ENCODE measurements around the gene OSM.

The OSM gene

GRCh38 chr22:30282616-30283046 lies 16.0 kb upstream of the OSM start:
- Mint-ChIP-seq H3K36me3 (no peaks in the 10 kb centered on the region), H3K9me3 (no peaks in the 10 kb centered on the region), H3K4me1 (peaks cover 37% of the 10 kb centered on the region), H3K27ac (peak overlapping the region; percentile 68), H3K4me3 (no peak overlapping the region)
- ATAC-seq (no peak), DNase-seq (ENCODE audit: low spot score in 2 of 2) (no peak)

GRCh38 chr22:30280505-30280904 lies 13.9 kb upstream of the OSM start:
- ATAC-seq (no peak), DNase-seq (ENCODE audit: low spot score in 2 of 2) (no peak)
- H3K4me3 Mint-ChIP-seq = no peak overlapping the region
- peaks cover 37% of the 10 kb centered on the region for H3K4me1 Mint-ChIP-seq
- H3K36me3 Mint-ChIP-seq = no peaks in the 10 kb centered on the region
- no peaks in the 10 kb centered on the region for H3K9me3 Mint-ChIP-seq
- H3K27ac Mint-ChIP-seq = no peak overlapping the region

GRCh38 chr22:30279932-30280331 lies 13.3 kb upstream of the OSM start:
- ATAC-seq (no peak), DNase-seq (ENCODE audit: low spot score in 2 of 2) (no peak)
- no peak overlapping the region for H3K4me3 Mint-ChIP-seq
- no peaks in the 10 kb centered on the region for H3K9me3 Mint-ChIP-seq
- H3K4me1 Mint-ChIP-seq = peaks cover 41% of the 10 kb centered on the region
- H3K36me3 Mint-ChIP-seq = no peaks in the 10 kb centered on the region
- no peak overlapping the region for H3K27ac Mint-ChIP-seq

GRCh38 chr22:30279046-30279788 lies 12.6 kb upstream of the OSM start:
- Mint-ChIP-seq H3K9me3 (no peaks in the 10 kb centered on the region), H3K36me3 (no peaks in the 10 kb centered on the region), H3K4me1 (peaks cover 45% of the 10 kb centered on the region)

GRCh38 chr22:30277547-30278344 lies 11.1 kb upstream of the OSM start:
- no peaks in the 10 kb centered on the region for H3K36me3 Mint-ChIP-seq
- ATAC-seq (no peak), DNase-seq (ENCODE audit: low spot score in 2 of 2) (no peak)
- H3K4me1 Mint-ChIP-seq = peaks cover 56% of the 10 kb centered on the region
- no peaks in the 10 kb centered on the region for H3K9me3 Mint-ChIP-seq
- peak overlapping the region; percentile 4 for H3K27ac Mint-ChIP-seq
- no peak overlapping the region for H3K4me3 Mint-ChIP-seq

More at GRCh38 chr22:30279046-30279788, 12.6 kb upstream of the OSM start:
- DNase-seq (ENCODE audit: low spot score in 2 of 2) = no peak
- Mint-ChIP-seq H3K27ac (no peak overlapping the region), H3K4me3 (no peak overlapping the region)
- peak; percentile 42 for ATAC-seq

- Mint-ChIP-seq H3K27ac (peak overlapping the region; percentile 68), H3K9me3 (no peaks in the 10 kb centered on the region), H3K36me3 (no peaks in the 10 kb centered on the region), H3K4me1 (peaks cover 62% of the 10 kb centered on the region), H3K4me3 (no peak overlapping the region)
- ATAC-seq = no peak
- no peak for DNase-seq (ENCODE audit: low spot score in 2 of 2)
Observed at GRCh38 chr22:30276039-30276438, 9.4 kb upstream of the OSM start.

- peaks cover 2% of the 10 kb centered on the region for H3K36me3 Mint-ChIP-seq
Observed at GRCh38 chr22:30275625-30276024, 9.0 kb upstream of the OSM start.

GRCh38 chr22:30274437-30274812 lies 7.8 kb upstream of the OSM start:
- peaks cover 12% of the 10 kb centered on the region for H3K36me3 Mint-ChIP-seq
- ATAC-seq (no peak), DNase-seq (ENCODE audit: low spot score in 2 of 2) (no peak)
- no peak overlapping the region for H3K27ac Mint-ChIP-seq
- H3K4me3 Mint-ChIP-seq = no peak overlapping the region
- no peaks in the 10 kb centered on the region for H3K9me3 Mint-ChIP-seq
- H3K4me1 Mint-ChIP-seq = peaks cover 62% of the 10 kb centered on the region

More at GRCh38 chr22:30275625-30276024, 9.0 kb upstream of the OSM start:
- H3K9me3 Mint-ChIP-seq = no peaks in the 10 kb centered on the region
- H3K4me1 Mint-ChIP-seq = peaks cover 65% of the 10 kb centered on the region
- no peak overlapping the region for H3K4me3 Mint-ChIP-seq
- peak; percentile 25 for ATAC-seq
- H3K27ac Mint-ChIP-seq = peak overlapping the region; percentile 68
- no peak for DNase-seq (ENCODE audit: low spot score in 2 of 2)

- Mint-ChIP-seq H3K4me1 (peaks cover 62% of the 10 kb centered on the region), H3K9me3 (no peaks in the 10 kb centered on the region), H3K4me3 (no peak overlapping the region), H3K36me3 (peaks cover 17% of the 10 kb centered on the region), H3K27ac (no peak overlapping the region)
- no peak for ATAC-seq
- no peak for DNase-seq (ENCODE audit: low spot score in 2 of 2)
Observed at GRCh38 chr22:30273711-30274436, 7.2 kb upstream of the OSM start.

GRCh38 chr22:30272781-30273601 lies 6.3 kb upstream of the OSM start:
- peaks cover 17% of the 10 kb centered on the region for H3K36me3 Mint-ChIP-seq
- no peaks in the 10 kb centered on the region for H3K9me3 Mint-ChIP-seq
- no peak overlapping the region for H3K27ac Mint-ChIP-seq
- peaks cover 63% of the 10 kb centered on the region for H3K4me1 Mint-ChIP-seq
- ATAC-seq (no peak), DNase-seq (ENCODE audit: low spot score in 2 of 2) (no peak)
- no peak overlapping the region for H3K4me3 Mint-ChIP-seq

GRCh38 chr22:30270832-30271231 lies 4.2 kb upstream of the OSM start:
- Mint-ChIP-seq H3K27ac (peak overlapping the region; percentile 33), H3K4me3 (no peak overlapping the region), H3K4me1 (peaks cover 67% of the 10 kb centered on the region)

GRCh38 chr22:30268331-30268730 lies 1.7 kb upstream of the OSM start:
- Mint-ChIP-seq H3K36me3 (peaks cover 53% of the 10 kb centered on the region), H3K4me1 (peaks cover 63% of the 10 kb centered on the region)

More at GRCh38 chr22:30270832-30271231, 4.2 kb upstream of the OSM start:
- Mint-ChIP-seq H3K36me3 (peaks cover 30% of the 10 kb centered on the region), H3K9me3 (no peaks in the 10 kb centered on the region)
- DNase-seq (ENCODE audit: low spot score in 2 of 2) (no peak), ATAC-seq (no peak)

GRCh38 chr22:30267382-30268302 lies 991 bp upstream of the OSM start:
- Mint-ChIP-seq H3K27ac (peak overlapping the region; percentile 98), H3K36me3 (peaks cover 60% of the 10 kb centered on the region), H3K4me1 (peaks cover 66% of the 10 kb centered on the region), H3K4me3 (peak overlapping the region; percentile 92), H3K9me3 (no peaks in the 10 kb centered on the region)
- DNase-seq (ENCODE audit: low spot score in 2 of 2) (peak in 1 of 2 donors; percentile 72), ATAC-seq (no peak)

More at GRCh38 chr22:30268331-30268730, 1.7 kb upstream of the OSM start:
- DNase-seq (ENCODE audit: low spot score in 2 of 2) (no peak), ATAC-seq (no peak)
- peak overlapping the region; percentile 98 for H3K27ac Mint-ChIP-seq
- H3K4me3 Mint-ChIP-seq = peak overlapping the region; percentile 92
- no peaks in the 10 kb centered on the region for H3K9me3 Mint-ChIP-seq
